ES-I3 (cell line): ENCODE measurements around the gene GPS1.

ENCODE experiments used
- H3K36me3 ChIP-seq: 2 replicates; pipeline ENCODE4 v1.6.1; 2013; ENCODE audit warnings: mild to moderate bottlenecking, low read length, control low read depth, moderate library complexity; ENCODE audit not compliant: insufficient read depth
- H3K4me1 ChIP-seq: 2 replicates; pipeline ENCODE4 v1.6.1; 2013; ENCODE audit warnings: mild to moderate bottlenecking, control low read depth, low read length; ENCODE audit not compliant: insufficient read depth
- H3K9ac ChIP-seq: 2 replicates; pipeline ENCODE4 v1.6.1; 2013; ENCODE audit warnings: low read depth, mild to moderate bottlenecking, low read length, moderate library complexity
- H3K9me3 ChIP-seq: 2 replicates; pipeline ENCODE4 v1.6.1; 2013; ENCODE audit warnings: mild to moderate bottlenecking, low read length, moderate library complexity; ENCODE audit not compliant: control insufficient read depth, insufficient read depth

Gene GPS1

DNA sequence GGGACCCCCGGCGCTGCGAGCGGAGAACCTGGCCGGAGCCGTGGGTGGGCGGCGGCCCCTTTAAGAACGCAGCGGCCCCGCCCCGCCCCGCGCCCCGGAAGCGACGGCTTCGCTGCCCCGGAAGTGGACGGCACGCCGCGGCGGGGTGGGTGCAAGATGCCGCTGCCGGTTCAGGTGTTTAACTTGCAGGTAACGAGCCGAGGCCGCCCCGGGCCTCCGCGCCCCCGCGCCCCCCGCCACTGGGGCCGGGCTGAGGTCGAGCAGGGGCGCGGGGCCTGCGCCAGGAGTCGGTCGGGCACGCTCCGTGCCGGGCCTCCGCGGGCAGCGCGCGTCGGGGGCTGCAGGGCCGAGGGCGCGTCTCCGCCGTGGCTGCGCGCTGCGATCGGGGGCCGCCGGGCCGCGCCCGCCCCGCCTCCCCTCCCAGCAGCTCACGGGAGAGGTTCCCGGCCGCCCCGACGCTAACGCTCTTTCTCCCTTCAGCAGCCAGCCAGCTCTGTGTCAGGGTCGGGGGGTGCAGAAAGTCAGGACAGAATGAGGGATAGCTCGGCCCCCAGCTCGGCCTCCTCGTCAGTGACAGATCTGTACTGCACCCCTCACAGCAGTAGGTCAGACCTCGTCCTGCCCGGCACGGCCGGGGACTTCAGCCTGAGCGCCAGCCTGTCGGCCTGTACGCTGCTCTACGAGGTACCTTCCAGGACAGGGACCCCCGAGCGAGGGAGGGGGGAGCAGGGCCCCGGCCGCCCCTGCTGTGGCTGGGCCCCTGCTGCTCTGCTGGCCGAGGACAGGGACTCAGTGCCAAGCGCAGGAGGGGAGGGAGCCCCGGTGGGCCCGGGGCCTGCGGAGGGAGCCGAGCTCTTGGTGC lies at the start of gene GPS1, which contains the start of gene RFNG:
GPS1 (plus strand) TSS at position 123 of the 862 bp plus-strand sequence; CDS start at position 157, 34 bp downstream.
RFNG (minus strand) TSS at position 36 of the 862 bp plus-strand sequence. CDS start 45 bp downstream, outside the sequence.
- H3K9me3 ChIP-seq = no peaks in the 10 kb centered on the region
- peaks cover 5% of the 10 kb centered on the region for H3K36me3 ChIP-seq
- H3K4me1 ChIP-seq = no peaks in the 10 kb centered on the region; the same call in 1 of the 2 replicates
- H3K9ac ChIP-seq = peak within 1 kb of the TSS; percentile 64

- Histone ChIP-seq H3K4me1 (peaks cover 8% of the 10 kb centered on the region; the same call in 1 of the 2 replicates), H3K9me3 (no peaks in the 10 kb centered on the region), H3K36me3 (no peaks in the 10 kb centered on the region), H3K9ac (no peak overlapping the region)
Observed at GRCh38 chr17:82003411-82004381, 48.0 kb upstream of the GPS1 start.

GRCh38 chr17:82004517-82005455 lies 46.9 kb upstream of the GPS1 start:
- H3K9me3 ChIP-seq = no peaks in the 10 kb centered on the region
- peaks cover 8% of the 10 kb centered on the region; the same call in 1 of the 2 replicates for H3K4me1 ChIP-seq
- H3K9ac ChIP-seq = no peak overlapping the region

DNA sequence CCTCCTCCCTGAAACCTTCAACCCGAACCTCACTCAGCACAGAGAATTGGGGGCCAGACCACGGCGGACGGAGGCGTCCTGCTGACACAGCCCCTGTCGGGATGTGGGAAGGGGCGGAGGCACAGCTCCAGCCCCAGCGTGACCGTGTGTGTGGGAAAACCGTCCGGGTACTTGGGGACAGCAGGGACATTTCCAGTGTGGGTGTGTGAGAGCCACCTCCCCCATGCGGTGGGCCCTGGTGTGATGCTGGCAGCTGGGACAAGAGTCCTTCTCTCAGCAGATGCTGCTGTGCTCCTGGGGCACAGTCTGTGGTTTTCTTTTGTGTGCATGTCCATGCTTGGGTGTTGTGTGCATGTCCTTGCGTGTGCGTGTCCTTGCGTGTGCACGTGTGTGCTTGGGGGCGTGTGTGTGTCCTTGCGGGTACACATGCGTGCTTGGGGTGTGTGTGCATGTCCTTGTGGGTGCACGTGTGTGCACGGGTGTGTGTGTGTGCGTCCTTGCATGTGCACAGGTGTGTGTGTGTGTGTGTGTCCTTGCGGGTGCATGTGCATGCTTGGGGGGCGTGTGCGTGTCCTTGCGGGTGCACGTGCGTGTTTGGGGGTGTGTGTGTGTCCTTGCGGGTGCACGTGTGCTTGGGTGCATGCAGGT lies 45.9 kb upstream of the GPS1 start:
- Histone ChIP-seq H3K9ac (no peak overlapping the region), H3K9me3 (no peaks in the 10 kb centered on the region), H3K4me1 (peaks cover 8% of the 10 kb centered on the region; the same call in 1 of the 2 replicates), H3K36me3 (no peaks in the 10 kb centered on the region)

More at GRCh38 chr17:82004517-82005455, 46.9 kb upstream of the GPS1 start:
- no peaks in the 10 kb centered on the region for H3K36me3 ChIP-seq

DNA sequence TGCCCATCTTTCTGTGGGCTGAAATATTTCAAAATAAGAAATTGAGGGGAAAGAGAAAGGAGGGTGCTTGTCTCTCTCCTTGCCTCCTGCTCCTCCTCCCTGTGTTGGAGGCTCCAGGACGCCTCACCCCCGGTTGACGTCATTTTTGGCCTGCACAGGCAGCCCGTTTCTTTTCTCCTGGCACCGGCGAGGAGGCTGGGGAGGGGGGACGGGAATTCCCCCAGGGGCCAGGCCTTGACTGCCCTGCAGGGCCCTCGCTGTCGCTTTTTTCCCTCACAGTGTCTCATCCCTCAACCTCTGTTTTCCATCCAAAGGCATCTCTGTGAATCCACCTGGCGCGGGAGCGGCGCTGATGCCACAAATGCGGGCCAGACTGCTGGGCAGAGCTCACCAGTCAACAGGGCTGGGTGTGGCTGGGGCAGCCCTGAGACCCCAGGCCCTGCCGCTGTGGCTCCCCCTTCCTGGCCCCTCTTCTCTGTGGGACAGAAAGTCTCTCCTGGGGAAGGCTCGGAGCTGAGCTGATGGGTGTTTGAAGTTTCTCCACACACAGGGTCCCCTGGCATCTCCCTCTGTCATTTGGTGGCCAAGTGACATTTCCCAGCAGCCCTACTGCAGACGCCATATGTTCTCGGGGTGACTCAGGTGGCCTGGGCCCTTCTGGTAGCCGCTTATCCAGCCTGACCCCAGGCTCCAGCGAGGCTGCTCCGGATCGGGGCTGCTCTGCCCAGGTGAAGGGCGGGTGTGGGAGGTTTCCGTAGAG lies 45.0 kb upstream of the GPS1 start:
- H3K9me3 ChIP-seq = no peaks in the 10 kb centered on the region
- H3K9ac ChIP-seq = no peak overlapping the region
- no peaks in the 10 kb centered on the region for H3K36me3 ChIP-seq
- H3K4me1 ChIP-seq = peaks cover 8% of the 10 kb centered on the region; the same call in 1 of the 2 replicates

GRCh38 chr17:82007228-82007494 lies 44.5 kb upstream of the GPS1 start:
- Histone ChIP-seq H3K36me3 (no peaks in the 10 kb centered on the region), H3K9ac (no peak overlapping the region), H3K4me1 (peaks cover 8% of the 10 kb centered on the region; the same call in 1 of the 2 replicates), H3K9me3 (no peaks in the 10 kb centered on the region)

DNA sequence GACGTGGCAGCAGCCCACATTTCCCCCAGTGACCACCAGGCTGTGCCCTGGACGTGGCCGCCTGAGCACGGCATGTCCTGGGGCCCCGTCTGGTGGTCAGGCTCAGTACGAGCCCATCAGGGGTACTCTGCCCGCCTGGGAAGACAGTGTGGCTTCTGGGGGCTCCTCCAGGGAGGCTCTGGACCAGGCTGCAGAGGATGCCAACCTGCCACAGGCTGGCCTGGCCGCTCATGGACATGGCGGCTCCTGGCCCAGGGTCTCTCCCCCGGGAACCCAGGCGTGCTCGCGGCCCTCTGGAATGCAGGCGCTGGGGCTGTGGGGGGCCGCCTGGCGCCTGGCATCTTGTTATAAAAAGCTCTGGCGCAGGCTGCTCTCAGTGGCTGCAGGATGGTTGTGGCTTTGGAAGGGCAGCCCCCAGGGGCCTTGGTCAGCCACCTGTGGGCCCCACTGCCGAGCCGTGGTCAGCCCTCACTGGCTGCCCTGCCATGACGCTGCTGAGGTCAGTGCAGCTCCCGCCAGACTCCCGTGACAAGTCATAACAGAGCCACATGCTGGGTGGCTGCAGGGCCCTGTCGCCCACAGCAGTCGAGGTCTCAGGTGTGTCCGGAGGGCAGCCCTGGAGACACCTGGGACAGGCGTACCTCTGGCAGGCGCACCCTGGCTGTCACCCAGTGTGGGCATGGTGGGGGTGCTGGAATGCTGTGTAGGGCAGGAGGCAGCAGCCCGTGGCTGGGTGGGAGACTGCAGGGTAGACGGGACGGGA lies 44.0 kb upstream of the GPS1 start:
- H3K9me3 ChIP-seq = no peaks in the 10 kb centered on the region
- H3K36me3 ChIP-seq = no peaks in the 10 kb centered on the region
- peaks cover 8% of the 10 kb centered on the region; the same call in 1 of the 2 replicates for H3K4me1 ChIP-seq
- no peak overlapping the region for H3K9ac ChIP-seq

GRCh38 chr17:82008258-82008940 lies 43.3 kb upstream of the GPS1 start:
- peaks cover 3% of the 10 kb centered on the region; the same call in 1 of the 2 replicates for H3K4me1 ChIP-seq
- no peak overlapping the region for H3K9ac ChIP-seq
- H3K36me3 ChIP-seq = no peaks in the 10 kb centered on the region
- H3K9me3 ChIP-seq = no peaks in the 10 kb centered on the region

DNA sequence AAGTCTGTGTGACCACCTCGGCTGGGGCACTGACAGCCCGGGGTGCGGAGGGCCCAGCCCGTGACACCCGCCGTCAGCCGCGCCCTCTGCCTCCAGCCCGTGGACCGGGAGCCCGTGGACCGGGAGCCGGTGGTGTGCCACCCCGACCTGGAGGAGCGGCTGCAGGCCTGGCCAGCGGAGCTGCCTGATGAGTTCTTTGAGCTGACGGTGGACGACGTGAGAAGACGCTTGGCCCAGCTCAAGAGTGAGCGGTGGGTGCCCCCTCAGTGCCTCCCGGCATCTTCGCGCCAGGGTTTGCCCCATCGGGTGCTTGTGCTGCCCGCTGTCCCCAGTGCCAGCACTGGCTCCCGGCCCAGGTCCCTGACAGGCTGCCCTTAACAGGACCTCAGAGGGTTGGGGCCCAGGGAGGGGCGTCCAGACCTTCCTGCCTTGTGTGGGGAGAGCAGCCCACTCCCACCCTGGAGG lies 42.7 kb upstream of the GPS1 start:
- Histone ChIP-seq H3K9ac (no peak overlapping the region), H3K36me3 (no peaks in the 10 kb centered on the region), H3K4me1 (no peaks in the 10 kb centered on the region; the same call in 1 of the 2 replicates), H3K9me3 (no peaks in the 10 kb centered on the region)

GRCh38 chr17:82009413-82009812 lies 42.3 kb upstream of the GPS1 start:
- Histone ChIP-seq H3K4me1 (no peaks in the 10 kb centered on the region; the same call in 1 of the 2 replicates), H3K36me3 (no peaks in the 10 kb centered on the region), H3K9ac (no peak overlapping the region), H3K9me3 (no peaks in the 10 kb centered on the region)

DNA sequence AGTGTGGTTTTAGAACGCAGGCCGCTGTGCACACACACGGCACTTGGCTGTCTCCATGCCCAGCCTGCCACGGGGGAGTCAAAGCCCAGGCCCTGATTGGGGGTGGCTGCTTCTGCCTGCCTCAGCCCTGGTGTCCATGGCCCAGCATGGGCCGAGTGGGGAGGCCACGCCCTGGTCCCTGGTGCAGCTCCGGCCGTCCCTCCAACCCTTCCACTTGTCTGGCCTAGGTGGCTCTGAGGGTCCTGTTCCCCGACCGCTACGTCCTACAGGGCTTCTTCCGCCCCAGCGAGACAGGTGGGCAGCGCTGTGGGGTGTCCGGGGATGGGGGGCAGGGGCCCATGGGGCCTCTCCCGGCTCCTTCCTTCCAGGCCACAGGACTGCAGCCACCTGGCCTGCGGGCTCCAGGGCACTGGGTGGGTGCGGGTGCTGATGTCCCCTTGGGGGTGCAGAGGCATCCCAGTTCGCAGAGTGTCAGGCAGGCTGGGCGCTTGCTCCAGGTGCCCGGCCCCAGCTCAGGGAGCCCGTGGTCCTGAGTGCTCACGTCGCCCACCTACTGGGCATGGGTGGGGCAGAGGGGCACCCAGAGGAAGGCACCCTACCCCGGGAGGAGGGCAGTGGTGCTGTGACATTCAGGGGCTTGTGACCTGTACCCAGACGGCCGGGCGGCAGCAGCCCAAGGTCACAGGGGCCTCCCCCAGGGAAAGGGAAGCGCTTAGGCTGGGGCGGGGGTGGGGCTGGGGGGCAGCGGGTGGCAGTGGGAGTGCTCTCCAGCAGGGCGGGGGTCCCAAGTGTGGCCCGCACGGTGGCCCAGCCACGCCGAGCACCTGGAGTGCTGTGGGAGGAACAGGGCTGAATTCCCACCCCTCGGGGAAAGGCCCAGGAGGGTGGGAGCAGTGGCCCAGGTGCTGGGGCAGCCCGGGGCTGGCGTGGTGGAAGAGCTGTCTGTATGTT lies 40.8 kb upstream of the GPS1 start:
- H3K36me3 ChIP-seq = no peaks in the 10 kb centered on the region
- H3K9me3 ChIP-seq = no peaks in the 10 kb centered on the region
- H3K9ac ChIP-seq = no peak overlapping the region
- no peaks in the 10 kb centered on the region; the same call in 1 of the 2 replicates for H3K4me1 ChIP-seq
